ENCODE measurements around the gene CCDC88B. TPM values are rescaled to one million over a fixed set of nuclear protein-coding genes. Genes with fewer than 3 reads are reported as not detected.
A peak's percentile ranks its signal among the peaks of the same experiment; 100 is the strongest.

CCDC88B gene
- total RNA-seq, 1 experiment from 2014 or later, result 11.2 TPM

DNA sequence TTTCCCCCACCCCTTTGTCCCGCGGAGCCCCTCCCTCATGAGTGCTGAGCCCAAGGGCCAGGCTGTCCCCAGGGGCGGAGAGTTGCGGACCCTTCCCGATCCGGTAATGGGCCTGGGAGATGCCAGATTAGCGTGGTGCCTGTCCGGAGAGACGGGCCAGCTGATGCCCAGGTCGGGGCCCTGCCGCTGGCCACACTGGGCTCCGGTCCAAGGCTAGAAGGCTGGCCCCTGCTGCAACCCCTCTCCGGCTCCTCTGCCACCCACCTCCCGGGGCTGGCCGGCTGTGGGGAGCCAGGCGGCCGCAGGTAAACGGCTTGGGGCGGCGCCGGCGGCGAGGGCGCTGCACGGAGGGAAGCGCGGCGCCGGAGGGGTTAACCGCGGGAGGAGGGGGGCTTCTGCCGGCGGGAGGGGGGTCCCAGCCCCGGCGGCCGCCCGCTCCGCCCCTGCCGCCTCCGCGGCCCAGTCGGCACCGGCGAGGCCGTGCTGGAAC, 48.7 kb upstream of the CCDC88B start, which contains the start of gene KCNK4:
Gene KCNK4 (plus strand): TSS at position 41 of the 490 bp plus-strand sequence. CDS start 1,717 bp downstream, outside the sequence.
- no peak within 1 kb of the TSS for H3K9ac ChIP-seq (ENCODE audit: extremely low read depth, insufficient read length, low read length)
- H3T11ph ChIP-seq (ENCODE audit: low read length), result no peak within 1 kb of the TSS
- no peak within 1 kb of the TSS for H3K27ac ChIP-seq (ENCODE audit: insufficient read length, low read depth, low read length)
- H3K14ac ChIP-seq (ENCODE audit: insufficient read depth, low read length), result no peak within 1 kb of the TSS; the same call in 1 of the 2 replicates
- Mint-ChIP-seq H3K36me3 (ENCODE audit: insufficient read depth in 1 of 3, low read depth in 3 of 3) (peaks cover 0 to 2% (median 0%) of the 10 kb centered on the region in 3 experiments; a peak in 3 of 7 replicates), H3K9me3 (no peaks in the 10 kb centered on the region; a peak in 2 of 5 replicates), H3K27me3 (ENCODE audit: low read depth) (peaks cover 75% of the 10 kb centered on the region), H3K4me1 (peaks cover 10 to 11% of the 10 kb centered on the region in 2 experiments), H3K4me3 (peak within 1 kb of the TSS; percentile 36 to 78), H3K27ac (no peak within 1 kb of the TSS)
- TF ChIP-seq, protein P1, sequence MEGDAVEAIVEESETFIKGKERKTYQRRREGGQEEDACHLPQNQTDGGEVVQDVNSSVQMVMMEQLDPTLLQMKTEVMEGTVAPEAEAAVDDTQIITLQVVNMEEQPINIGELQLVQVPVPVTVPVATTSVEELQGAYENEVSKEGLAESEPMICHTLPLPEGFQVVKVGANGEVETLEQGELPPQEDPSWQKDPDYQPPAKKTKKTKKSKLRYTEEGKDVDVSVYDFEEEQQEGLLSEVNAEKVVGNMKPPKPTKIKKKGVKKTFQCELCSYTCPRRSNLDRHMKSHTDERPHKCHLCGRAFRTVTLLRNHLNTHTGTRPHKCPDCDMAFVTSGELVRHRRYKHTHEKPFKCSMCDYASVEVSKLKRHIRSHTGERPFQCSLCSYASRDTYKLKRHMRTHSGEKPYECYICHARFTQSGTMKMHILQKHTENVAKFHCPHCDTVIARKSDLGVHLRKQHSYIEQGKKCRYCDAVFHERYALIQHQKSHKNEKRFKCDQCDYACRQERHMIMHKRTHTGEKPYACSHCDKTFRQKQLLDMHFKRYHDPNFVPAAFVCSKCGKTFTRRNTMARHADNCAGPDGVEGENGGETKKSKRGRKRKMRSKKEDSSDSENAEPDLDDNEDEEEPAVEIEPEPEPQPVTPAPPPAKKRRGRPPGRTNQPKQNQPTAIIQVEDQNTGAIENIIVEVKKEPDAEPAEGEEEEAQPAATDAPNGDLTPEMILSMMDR (conservative IDR thresholded peaks at IDR 0.05), result no peak
- no peak within 1 kb of the TSS for H4K8ac ChIP-seq (replicated peaks; ENCODE audit: insufficient read length, low read depth, low read length)
- no peak within 1 kb of the TSS for H2BK12ac ChIP-seq (ENCODE audit: insufficient read length, low read depth, low read length)
- no peak within 1 kb of the TSS for H3K4ac ChIP-seq (ENCODE audit: low read depth, low read length)
- DNase-seq, result no peak
- peaks cover 57% of the 10 kb centered on the region for H3K27me3 ChIP-seq (ENCODE audit: insufficient read depth, low read length)
- H3K23ac ChIP-seq (ENCODE audit: insufficient read length, low read depth, low read length), result no peak within 1 kb of the TSS
- no peak within 1 kb of the TSS for H2BK120ac ChIP-seq (ENCODE audit: low read depth, low read length, poor library complexity, severe bottlenecking)
- H2AFZ ChIP-seq (ENCODE audit: low read length), result no peak within 1 kb of the TSS
- no peak within 1 kb of the TSS for H2AK5ac ChIP-seq (ENCODE audit: insufficient read length, low read length)
- no peaks in the 10 kb centered on the region for H3K79me2 ChIP-seq (ENCODE audit: insufficient read depth, low read length)
- no peak within 1 kb of the TSS for H4K5ac ChIP-seq (ENCODE audit: insufficient read length, low read depth, low read length)
- no peak within 1 kb of the TSS for H2BK15ac ChIP-seq (ENCODE audit: low read depth, low read length)
- no peak within 1 kb of the TSS for H3K18ac ChIP-seq (ENCODE audit: insufficient read length, low read depth, low read length)
- peak within 1 kb of the TSS; percentile 58 for H3K4me2 ChIP-seq (ENCODE audit: insufficient read depth, insufficient read length, low read length)
- no peaks in the 10 kb centered on the region for H3K79me1 ChIP-seq (ENCODE audit: insufficient read depth, low read depth, low read length, poor library complexity, severe bottlenecking)
- H3K9me3 ChIP-seq (ENCODE audit: control insufficient read depth, low read depth, low read length), result no peaks in the 10 kb centered on the region
- no peak within 1 kb of the TSS for H4K91ac ChIP-seq (ENCODE audit: insufficient read length, low read depth, low read length)
- no peak within 1 kb of the TSS for H2BK5ac ChIP-seq (ENCODE audit: insufficient read length, low read length)
- no peak within 1 kb of the TSS for H2BK20ac ChIP-seq (ENCODE audit: low read depth, low read length, poor library complexity, severe bottlenecking)
- H3K56ac ChIP-seq (ENCODE audit: insufficient read length, low read depth, low read length), result no peak within 1 kb of the TSS
- H3K4me1 ChIP-seq (ENCODE audit: insufficient read depth, low read length), result no peaks in the 10 kb centered on the region
- H3K23me2 ChIP-seq (ENCODE audit: insufficient read length, low read depth, low read length, poor library complexity, severe bottlenecking), result peaks cover 3% of the 10 kb centered on the region
- H4K20me1 ChIP-seq (ENCODE audit: control insufficient read depth, insufficient read depth, insufficient read length), result no peaks in the 10 kb centered on the region
- no CpG with 5 or more reads among the region's 45 CpGs for WGBS (ENCODE audit: extremely low coverage, insufficient read length, low lambda C conversion rate)

Data from H9 (cell line).